ENCODE results near the gene DNAJC13. TPM values are rescaled to one million over a fixed set of nuclear protein-coding genes. Genes with fewer than 3 reads are reported as not detected.

The DNAJC13 gene
- total RNA-seq, 1 experiment from 2014 or later: 24.7 TPM

DNA sequence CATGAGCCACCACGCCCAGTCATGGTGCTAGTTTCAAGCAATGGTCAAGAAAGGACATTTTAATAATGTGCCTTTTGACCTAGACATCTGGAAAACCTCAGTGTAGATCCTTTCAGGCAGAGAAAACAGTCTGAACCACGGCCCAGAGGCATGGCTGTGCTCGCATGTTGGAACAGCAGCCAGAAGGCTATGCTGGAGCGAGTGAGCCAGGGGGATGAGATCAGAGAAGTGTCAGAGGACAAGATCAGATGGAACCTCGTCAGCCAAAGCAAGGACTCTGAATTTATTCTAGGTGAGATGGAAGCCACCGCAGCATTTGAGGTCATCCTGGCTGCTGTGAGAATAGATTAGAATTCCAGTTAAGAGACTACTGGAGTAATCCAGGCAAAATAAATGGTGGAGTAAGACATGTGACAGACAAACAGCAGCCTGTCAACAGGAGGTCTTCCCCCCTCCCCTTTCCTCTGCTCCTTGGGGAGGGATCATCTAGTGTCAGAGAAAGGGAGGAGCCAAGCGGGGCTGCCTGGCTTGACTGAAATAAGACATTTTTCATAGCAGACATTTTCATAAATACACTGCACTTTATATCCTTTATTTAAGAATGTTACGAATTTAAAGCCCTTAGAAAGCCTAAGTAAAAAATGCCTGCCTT lies 139.3 kb downstream of the DNAJC13 start:
- H3K4me3 ChIP-seq (ENCODE audit: low read length): no peak overlapping the region
- ATAC-seq: no peak
- H3K4me1 ChIP-seq (ENCODE audit: insufficient read depth, low read length): peaks cover 12% of the 10 kb centered on the region
- no TSS peak for BruUV-seq (replicated peaks)
- no peak overlapping the region for H3K9ac ChIP-seq (ENCODE audit: low read length)
- H3K36me3 ChIP-seq (ENCODE audit: low read depth, low read length): no peaks in the 10 kb centered on the region
- ChIA-PET CTCF (no interaction called here), POLR2A (ENCODE audit: unreplicated experiment) (no interaction called here)
- no peaks in the 10 kb centered on the region for H3K27me3 ChIP-seq (ENCODE audit: low read length)
- H3K79me2 ChIP-seq (ENCODE audit: low read length): no peaks in the 10 kb centered on the region
- no peak overlapping the region for H3K27ac ChIP-seq (ENCODE audit: low read length)
- H3F3A ChIP-seq (ENCODE audit: low read length, unreplicated experiment): no peaks in the 10 kb centered on the region
- intact Hi-C loops (cut with micrococcal nuclease): no loop called here
- no peak overlapping the region for H3K4me2 ChIP-seq (ENCODE audit: low read length)
- no peaks in the 10 kb centered on the region for H4K20me1 ChIP-seq (ENCODE audit: low read length)
- no peak overlapping the region for H2AFZ ChIP-seq (ENCODE audit: low read length)
- no peaks in the 10 kb centered on the region for H3K9me3 ChIP-seq (ENCODE audit: low read length)
- DNase-seq: no peak
- TF ChIP-seq EZH2 (IDR thresholded peaks at IDR 0.05; ENCODE audit: low read length, unreplicated experiment) (no peak), EZH2phosphoT487 (IDR thresholded peaks at IDR 0.05; ENCODE audit: borderline replicate concordance, low read length) (no peak)
- TF ChIP-seq, protein P1, sequence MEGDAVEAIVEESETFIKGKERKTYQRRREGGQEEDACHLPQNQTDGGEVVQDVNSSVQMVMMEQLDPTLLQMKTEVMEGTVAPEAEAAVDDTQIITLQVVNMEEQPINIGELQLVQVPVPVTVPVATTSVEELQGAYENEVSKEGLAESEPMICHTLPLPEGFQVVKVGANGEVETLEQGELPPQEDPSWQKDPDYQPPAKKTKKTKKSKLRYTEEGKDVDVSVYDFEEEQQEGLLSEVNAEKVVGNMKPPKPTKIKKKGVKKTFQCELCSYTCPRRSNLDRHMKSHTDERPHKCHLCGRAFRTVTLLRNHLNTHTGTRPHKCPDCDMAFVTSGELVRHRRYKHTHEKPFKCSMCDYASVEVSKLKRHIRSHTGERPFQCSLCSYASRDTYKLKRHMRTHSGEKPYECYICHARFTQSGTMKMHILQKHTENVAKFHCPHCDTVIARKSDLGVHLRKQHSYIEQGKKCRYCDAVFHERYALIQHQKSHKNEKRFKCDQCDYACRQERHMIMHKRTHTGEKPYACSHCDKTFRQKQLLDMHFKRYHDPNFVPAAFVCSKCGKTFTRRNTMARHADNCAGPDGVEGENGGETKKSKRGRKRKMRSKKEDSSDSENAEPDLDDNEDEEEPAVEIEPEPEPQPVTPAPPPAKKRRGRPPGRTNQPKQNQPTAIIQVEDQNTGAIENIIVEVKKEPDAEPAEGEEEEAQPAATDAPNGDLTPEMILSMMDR (conservative IDR thresholded peaks at IDR 0.05; ENCODE audit: low read depth, low read length): no peak
- no peaks in the 10 kb centered on the region for H3K9me2 ChIP-seq (replicated peaks; ENCODE audit: low read length)

DNA sequence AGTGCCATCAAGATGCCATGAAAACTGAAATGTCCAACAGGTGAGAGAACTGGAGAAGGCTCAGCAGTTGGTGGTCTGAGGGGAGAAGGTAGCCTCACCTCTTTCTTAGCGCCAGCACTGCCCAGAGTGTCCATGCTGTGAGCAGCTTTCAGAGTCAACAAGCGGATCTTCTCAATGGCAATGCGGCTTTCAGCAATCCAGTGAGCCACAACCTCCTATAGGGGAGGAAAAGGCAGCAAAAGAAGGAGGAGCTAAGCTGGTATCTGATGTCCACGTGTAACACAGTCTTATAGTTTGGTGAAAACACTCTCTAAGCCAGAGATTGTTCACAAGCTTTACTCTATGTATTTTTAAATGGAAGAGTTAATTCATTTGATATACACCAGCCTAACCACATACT lies 143.7 kb downstream of the DNAJC13 start:
- H3K9me3 ChIP-seq (ENCODE audit: low read length): no peaks in the 10 kb centered on the region
- TF ChIP-seq, protein P1 (conservative IDR thresholded peaks at IDR 0.05; ENCODE audit: low read depth, low read length): no peak
- TF ChIP-seq EZH2 (IDR thresholded peaks at IDR 0.05; ENCODE audit: low read length, unreplicated experiment): no peak
- no peak for TF ChIP-seq EZH2phosphoT487 (IDR thresholded peaks at IDR 0.05; ENCODE audit: borderline replicate concordance, low read length)
- intact Hi-C loops (cut with micrococcal nuclease): no loop called here
- no peak overlapping the region for H2AFZ ChIP-seq (ENCODE audit: low read length)
- BruUV-seq (replicated peaks): no TSS peak
- H3K27ac ChIP-seq (ENCODE audit: low read length): no peak overlapping the region
- no peaks in the 10 kb centered on the region for H4K20me1 ChIP-seq (ENCODE audit: low read length)
- CTCF ChIA-PET: no interaction called here
- H3K79me2 ChIP-seq (ENCODE audit: low read length): no peaks in the 10 kb centered on the region
- no peaks in the 10 kb centered on the region for H3K27me3 ChIP-seq (ENCODE audit: low read length)
- no peaks in the 10 kb centered on the region for H3K9me2 ChIP-seq (replicated peaks; ENCODE audit: low read length)
- no peak overlapping the region for H3K4me2 ChIP-seq (ENCODE audit: low read length)
- H3K4me1 ChIP-seq (ENCODE audit: insufficient read depth, low read length): no peaks in the 10 kb centered on the region
- no peaks in the 10 kb centered on the region for H3F3A ChIP-seq (ENCODE audit: low read length, unreplicated experiment)
- no peaks in the 10 kb centered on the region for H3K36me3 ChIP-seq (ENCODE audit: low read depth, low read length)
- POLR2A ChIA-PET (ENCODE audit: unreplicated experiment): no interaction called here
- no peak overlapping the region for H3K9ac ChIP-seq (ENCODE audit: low read length)
- DNase-seq (no peak), ATAC-seq (no peak)
- H3K4me3 ChIP-seq (ENCODE audit: low read length): no peak overlapping the region

DNA sequence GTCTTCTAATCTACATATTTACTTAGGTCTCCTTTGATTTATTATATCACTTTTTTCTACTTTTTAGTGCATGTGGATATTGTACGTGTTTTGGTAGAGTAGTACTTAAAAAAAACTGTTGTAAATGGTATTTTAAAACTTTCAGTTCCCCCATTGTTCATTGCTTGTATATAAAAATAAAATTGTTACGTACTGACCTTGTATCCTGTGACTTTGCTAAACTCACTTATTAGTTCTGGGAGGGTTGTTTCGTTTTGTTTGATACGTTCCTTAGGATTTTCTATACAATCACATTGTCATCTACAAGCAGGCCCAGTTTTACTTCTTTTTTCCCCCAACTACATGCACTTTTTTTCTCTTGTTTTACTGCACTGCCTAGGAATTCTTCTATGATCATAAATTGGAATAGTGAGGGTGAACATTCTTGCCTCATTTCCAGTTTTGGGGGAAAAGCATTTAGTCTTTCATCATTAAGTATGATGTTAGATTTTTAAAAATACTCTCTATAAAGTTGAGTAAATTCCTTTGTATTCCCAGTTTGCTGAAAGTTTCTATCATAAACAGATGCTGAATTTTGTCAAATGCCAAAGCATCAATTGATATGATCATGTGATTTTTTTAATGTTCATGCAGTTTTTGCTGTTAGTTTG lies 146.2 kb downstream of the DNAJC13 start:
- ChIA-PET CTCF (no interaction called here), POLR2A (ENCODE audit: unreplicated experiment) (no interaction called here)
- H3K9me3 ChIP-seq (ENCODE audit: low read length): no peaks in the 10 kb centered on the region
- no peaks in the 10 kb centered on the region for H3K36me3 ChIP-seq (ENCODE audit: low read depth, low read length)
- DNase-seq (no peak), ATAC-seq (no peak)
- no peak overlapping the region for H3K9ac ChIP-seq (ENCODE audit: low read length)
- H3F3A ChIP-seq (ENCODE audit: low read length, unreplicated experiment): no peaks in the 10 kb centered on the region
- H4K20me1 ChIP-seq (ENCODE audit: low read length): no peaks in the 10 kb centered on the region
- no TSS peak for BruUV-seq (replicated peaks)
- no peak overlapping the region for H3K4me3 ChIP-seq (ENCODE audit: low read length)
- H3K9me2 ChIP-seq (replicated peaks; ENCODE audit: low read length): no peaks in the 10 kb centered on the region
- H3K27ac ChIP-seq (ENCODE audit: low read length): no peak overlapping the region
- no peaks in the 10 kb centered on the region for H3K27me3 ChIP-seq (ENCODE audit: low read length)
- no peaks in the 10 kb centered on the region for H3K4me1 ChIP-seq (ENCODE audit: insufficient read depth, low read length)
- intact Hi-C loops (cut with micrococcal nuclease): no loop called here
- no peaks in the 10 kb centered on the region for H3K79me2 ChIP-seq (ENCODE audit: low read length)
- TF ChIP-seq, protein P1 (conservative IDR thresholded peaks at IDR 0.05; ENCODE audit: low read depth, low read length): no peak
- no peak for TF ChIP-seq EZH2 (IDR thresholded peaks at IDR 0.05; ENCODE audit: low read length, unreplicated experiment)
- no peak for TF ChIP-seq EZH2phosphoT487 (IDR thresholded peaks at IDR 0.05; ENCODE audit: borderline replicate concordance, low read length)
- no peak overlapping the region for H3K4me2 ChIP-seq (ENCODE audit: low read length)
- no peak overlapping the region for H2AFZ ChIP-seq (ENCODE audit: low read length)
